GM11168 (cell line): ENCODE data around the gene MAP2.

Experiments
- in situ Hi-C: fragments of 300-500 bp; cut with MboI; formaldehyde crosslinking; loops from one replicate; pipeline ENCODE4 v1.12.0; 2022; ENCODE audit warnings: low sequenced_read_pairs; ENCODE audit not compliant: unreplicated experiment

The MAP2 gene

GRCh38 chr2:209629597-209629996 is 205.8 kb downstream of the MAP2 start:
- in situ Hi-C loops, result no loop called here

GRCh38 chr2:209633911-209634310 is 210.1 kb downstream of the MAP2 start:
- in situ Hi-C loops, result no loop called here

GRCh38 chr2:209636076-209636475 is 212.2 kb downstream of the MAP2 start:
- in situ Hi-C loops, result no loop called here

- in situ Hi-C loops, result no loop called here
Observed at GRCh38 chr2:209637293-209637692, 213.4 kb downstream of the MAP2 start.

- in situ Hi-C loops, result no loop called here
Observed at GRCh38 chr2:209638346-209638745, 214.5 kb downstream of the MAP2 start.

GRCh38 chr2:209640358-209640757 is 216.5 kb downstream of the MAP2 start:
- in situ Hi-C loops, result no loop called here

- in situ Hi-C loops, result no loop called here
Observed at GRCh38 chr2:209642146-209642820, 218.4 kb downstream of the MAP2 start.

GRCh38 chr2:209644842-209645241 is 221.0 kb downstream of the MAP2 start:
- in situ Hi-C loops, result no loop called here

GRCh38 chr2:209648714-209649113 is 224.9 kb downstream of the MAP2 start:
- in situ Hi-C loops, result no loop called here

GRCh38 chr2:209653134-209653533 is 229.3 kb downstream of the MAP2 start:
- in situ Hi-C loops, result no loop called here

GRCh38 chr2:209661286-209661894 is 237.5 kb downstream of the MAP2 start:
- in situ Hi-C loops, result no loop called here

GRCh38 chr2:209662021-209662420 is 238.2 kb downstream of the MAP2 start:
- in situ Hi-C loops, result no loop called here

- in situ Hi-C loops, result no loop called here
Observed at GRCh38 chr2:209663139-209663538, 239.3 kb downstream of the MAP2 start.

GRCh38 chr2:209663656-209664055 is 239.8 kb downstream of the MAP2 start:
- in situ Hi-C loops, result no loop called here

- in situ Hi-C loops, result no loop called here
Observed at GRCh38 chr2:209666296-209666695, 242.4 kb downstream of the MAP2 start.

- in situ Hi-C loops, result no loop called here
Observed at GRCh38 chr2:209671020-209671680, 247.3 kb downstream of the MAP2 start.

GRCh38 chr2:209673811-209674210 is 250.0 kb downstream of the MAP2 start:
- in situ Hi-C loops, result no loop called here

GRCh38 chr2:209680596-209680995 is 256.7 kb downstream of the MAP2 start:
- in situ Hi-C loops, result no loop called here

- in situ Hi-C loops, result no loop called here
Observed at GRCh38 chr2:209681201-209681735, 257.4 kb downstream of the MAP2 start.

- in situ Hi-C loops, result no loop called here
Observed at GRCh38 chr2:209682646-209683045, 258.8 kb downstream of the MAP2 start.

GRCh38 chr2:209685340-209685739 is 261.5 kb downstream of the MAP2 start:
- in situ Hi-C loops, result no loop called here
